Measurements from ENCODE around the gene TOMM70.

Gene TOMM70

GRCh38 chr3:100412912-100413590 is 12.2 kb upstream of the TOMM70 start:
- no peak for TF ChIP-seq CTCF (IDR thresholded peaks at IDR 0.05; ENCODE audit: low read depth, low read length, missing control alignments)
- no peak for DNase-seq (ENCODE audit: low read depth)
- H3K4me3 ChIP-seq (ENCODE audit: low read depth, low read length), result no peak overlapping the region
- in situ Hi-C loops (cut with HindIII; ENCODE audit: low sequenced_read_pairs), result no loop called here

DNA sequence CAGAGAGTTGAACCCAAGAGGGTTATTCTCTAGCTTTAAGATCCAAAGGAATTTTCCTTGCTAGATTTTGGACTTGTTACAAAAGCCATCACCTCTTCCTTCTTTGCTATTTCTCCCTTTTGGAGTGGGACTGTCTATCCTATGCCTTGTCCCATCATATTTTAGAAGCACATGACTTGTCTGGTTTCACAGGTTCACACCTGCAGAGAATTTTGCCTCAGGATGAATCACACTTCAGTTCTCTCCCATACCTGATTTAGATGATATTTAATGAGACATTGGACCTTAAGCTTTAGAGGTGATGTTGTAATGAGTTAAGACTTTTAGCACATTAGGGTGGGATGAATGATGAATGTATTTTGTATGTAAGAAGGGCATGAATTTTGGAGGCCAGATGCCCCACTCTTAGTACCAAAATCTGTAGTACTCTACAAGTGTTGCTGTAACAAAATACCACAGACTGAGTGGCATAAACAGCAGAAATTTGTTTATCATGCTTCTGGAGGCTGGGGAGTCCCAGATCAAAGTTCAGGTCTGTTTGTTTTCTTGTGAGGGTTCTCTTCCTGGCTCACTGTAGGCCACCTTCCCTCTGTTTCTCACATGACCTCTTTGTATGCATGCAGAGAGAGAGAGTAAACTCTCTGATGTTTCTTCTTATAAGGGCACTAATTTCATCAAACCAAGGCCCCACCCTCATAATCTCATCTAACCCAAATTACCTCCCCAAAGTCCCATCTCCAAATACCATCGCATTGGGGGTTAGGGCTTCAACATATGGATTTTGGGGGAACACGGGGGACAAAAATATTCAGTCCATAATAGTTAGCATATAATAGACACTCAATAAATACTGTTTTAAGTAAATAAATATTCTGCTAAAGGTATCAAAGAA is 10.4 kb upstream of the TOMM70 start:
- TF ChIP-seq CTCF (IDR thresholded peaks at IDR 0.05; ENCODE audit: low read depth, low read length, missing control alignments), result no peak
- H3K4me3 ChIP-seq (ENCODE audit: low read depth, low read length), result no peak overlapping the region
- no peak for DNase-seq (ENCODE audit: low read depth)
- in situ Hi-C loops (cut with HindIII; ENCODE audit: low sequenced_read_pairs), result no loop called here

- no peak overlapping the region for H3K4me3 ChIP-seq (ENCODE audit: low read depth, low read length)
- TF ChIP-seq CTCF (IDR thresholded peaks at IDR 0.05; ENCODE audit: low read depth, low read length, missing control alignments), result no peak
- DNase-seq (ENCODE audit: low read depth), result no peak
- in situ Hi-C loops (cut with HindIII; ENCODE audit: low sequenced_read_pairs), result no loop called here
Measured at GRCh38 chr3:100407977-100408532, 7.2 kb upstream of the TOMM70 start.

- no peak overlapping the region for H3K4me3 ChIP-seq (ENCODE audit: low read depth, low read length)
- TF ChIP-seq CTCF (IDR thresholded peaks at IDR 0.05; ENCODE audit: low read depth, low read length, missing control alignments), result no peak
- in situ Hi-C loops (cut with HindIII; ENCODE audit: low sequenced_read_pairs), result no loop called here
- DNase-seq (ENCODE audit: low read depth), result no peak
Measured at GRCh38 chr3:100407164-100407563, 6.3 kb upstream of the TOMM70 start.

DNA sequence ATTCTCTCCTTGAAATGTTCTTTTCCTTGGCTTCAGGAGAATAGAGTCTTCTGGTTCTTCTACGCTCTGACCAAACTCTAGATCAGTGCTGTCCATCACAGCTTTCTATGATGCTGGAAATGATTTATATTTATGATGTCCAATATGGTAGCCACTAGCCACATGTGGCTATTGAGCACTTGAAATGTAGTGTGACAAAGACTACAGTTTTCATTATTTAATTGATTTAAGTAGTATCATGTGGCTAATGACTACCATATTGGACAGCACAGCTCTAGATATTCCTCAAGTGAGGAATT is 3.3 kb upstream of the TOMM70 start:
- in situ Hi-C loops (cut with HindIII; ENCODE audit: low sequenced_read_pairs), result no loop called here
- no peak for DNase-seq (ENCODE audit: low read depth)
- TF ChIP-seq CTCF (IDR thresholded peaks at IDR 0.05; ENCODE audit: low read depth, low read length, missing control alignments), result no peak

DNA sequence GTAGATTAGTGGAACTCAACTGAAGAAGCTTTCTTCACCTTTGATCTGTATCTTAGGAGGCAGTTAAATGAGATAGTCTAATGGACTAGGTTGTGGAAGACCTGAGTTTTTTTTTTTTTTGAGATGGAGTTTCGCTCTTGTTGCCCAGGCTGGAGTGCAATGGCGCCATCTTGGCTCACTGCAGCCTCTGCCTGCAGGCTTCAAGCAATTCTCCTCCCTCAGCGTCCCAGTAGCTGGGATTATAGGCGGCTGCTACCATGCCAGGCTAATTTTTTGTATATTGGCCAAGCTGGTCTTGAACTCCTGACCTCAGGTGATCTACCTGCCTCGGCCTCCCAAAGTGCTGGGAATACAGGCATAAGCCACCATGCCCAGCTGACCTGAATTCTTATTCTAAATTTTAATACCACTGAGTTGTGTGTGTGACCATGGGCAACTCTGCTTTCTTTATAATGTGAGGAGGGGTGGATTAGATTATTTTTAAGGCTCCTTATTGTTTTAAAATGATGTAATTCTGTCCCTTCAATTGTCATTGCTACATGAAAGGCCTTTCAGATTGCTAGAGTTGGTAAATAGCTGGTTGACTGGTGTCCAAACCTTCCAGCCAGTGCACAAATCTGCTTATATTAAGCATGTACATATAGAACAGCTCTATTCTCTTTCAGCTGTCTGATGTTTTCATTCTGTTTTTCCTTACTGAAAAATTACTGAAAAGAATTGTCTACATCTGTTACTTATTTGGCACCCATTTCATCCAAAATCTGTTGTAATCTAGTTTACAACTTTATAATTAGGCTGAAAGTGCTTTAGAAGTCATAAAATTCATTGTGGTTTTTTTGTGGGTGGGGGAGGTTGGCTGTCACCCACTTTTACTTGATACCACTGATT is 2.7 kb upstream of the TOMM70 start:
- DNase-seq (ENCODE audit: low read depth), result no peak
- in situ Hi-C loops (cut with HindIII; ENCODE audit: low sequenced_read_pairs), result no loop called here
- no peak for TF ChIP-seq CTCF (IDR thresholded peaks at IDR 0.05; ENCODE audit: low read depth, low read length, missing control alignments)
- peak overlapping the region; percentile 86 for H3K4me3 ChIP-seq (ENCODE audit: low read depth, low read length)

More for the DNA sequence above, 3.3 kb upstream of the TOMM70 start:
- H3K4me3 ChIP-seq (ENCODE audit: low read depth, low read length), result no peak overlapping the region

All from astrocyte of the cerebellum (primary cell).